ENCODE measurements around the gene MAD1L1.

Gene MAD1L1

GRCh38 chr7:2012981-2013380 is 219.8 kb downstream of the MAD1L1 start:
- no peak for DNase-seq (ENCODE audit: low read depth)

DNA sequence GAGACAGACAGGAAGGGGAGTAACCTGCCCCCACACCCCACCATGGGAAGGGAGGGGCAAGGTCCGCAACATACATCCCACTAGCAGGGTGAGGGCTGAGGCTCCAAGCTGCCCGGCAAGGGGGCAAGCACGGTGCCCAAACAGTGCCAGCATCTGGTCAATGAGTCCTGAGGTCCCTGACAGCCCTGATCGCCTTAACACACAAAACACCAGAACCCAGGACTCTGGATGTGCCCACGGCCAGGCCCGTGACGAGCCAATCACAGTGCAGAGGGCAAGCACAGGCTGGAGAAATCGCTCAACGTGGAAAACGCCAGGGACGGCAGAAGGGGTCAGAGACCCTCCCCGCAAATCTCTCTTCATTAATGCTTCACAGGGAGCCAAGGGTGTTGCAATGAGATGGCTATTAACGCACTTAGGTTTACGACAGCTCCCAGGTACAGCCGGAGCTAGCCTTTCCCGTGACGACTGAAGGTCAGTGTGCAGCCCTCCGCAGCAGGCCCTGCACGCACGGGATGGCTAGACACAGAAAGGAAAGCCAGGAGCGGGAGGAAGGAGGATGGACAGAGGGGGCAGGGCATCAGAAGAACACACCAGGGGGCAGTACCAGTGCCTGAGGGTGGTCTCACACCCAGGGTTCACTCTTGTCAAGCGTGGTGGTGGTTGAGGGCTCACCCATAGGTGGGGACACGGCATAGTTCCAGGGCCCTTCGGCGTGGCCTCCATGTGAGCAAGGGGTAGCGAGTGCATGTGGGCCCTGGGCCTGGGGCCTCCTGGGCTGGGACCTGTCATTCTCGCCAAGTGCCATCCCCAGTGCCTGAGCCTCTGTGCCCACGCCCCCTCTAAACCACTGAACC is 220.5 kb downstream of the MAD1L1 start:
- no peak for DNase-seq (ENCODE audit: low read depth)

DNA sequence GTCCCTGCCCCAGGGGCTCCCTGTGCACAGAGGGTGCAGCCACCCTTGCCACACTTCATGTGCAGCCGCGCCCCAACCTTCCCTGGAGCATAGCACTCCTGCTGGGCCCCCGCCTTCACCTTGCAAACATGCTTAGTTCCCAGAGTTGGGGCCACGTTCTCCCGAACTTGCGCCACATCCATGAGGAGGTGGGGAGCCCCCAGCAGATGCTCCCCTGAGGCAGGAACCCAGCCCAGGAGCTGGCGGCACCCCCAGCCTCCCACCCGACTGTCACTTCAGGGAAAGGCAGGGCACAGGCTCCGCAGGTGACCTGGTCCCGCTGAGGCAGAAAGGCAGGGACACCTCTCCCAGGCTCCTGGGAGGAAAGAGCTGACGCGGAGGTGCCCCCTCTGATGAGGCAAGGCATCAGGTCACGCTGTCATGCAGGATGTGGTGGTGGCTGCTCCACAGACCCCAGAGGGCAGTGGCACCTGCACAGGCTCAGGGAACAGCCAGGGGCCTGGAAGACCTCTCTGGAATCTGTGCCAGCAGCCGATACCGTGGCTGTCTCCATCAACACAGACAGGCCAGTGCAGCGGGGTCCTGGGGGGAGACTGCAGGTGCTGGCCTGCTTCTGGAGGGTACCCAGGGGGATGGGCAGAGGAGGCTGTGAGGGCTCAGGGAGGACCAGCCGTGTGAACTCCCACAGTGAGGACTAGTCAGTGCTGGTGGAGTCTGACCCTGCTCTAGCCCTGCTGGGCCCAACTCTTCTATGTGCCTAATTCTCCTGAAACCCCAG is 221.3 kb downstream of the MAD1L1 start:
- DNase-seq (ENCODE audit: low read depth) = no peak

- no peak for DNase-seq (ENCODE audit: low read depth)
Observed at GRCh38 chr7:2010551-2011265, 222.0 kb downstream of the MAD1L1 start.

DNA sequence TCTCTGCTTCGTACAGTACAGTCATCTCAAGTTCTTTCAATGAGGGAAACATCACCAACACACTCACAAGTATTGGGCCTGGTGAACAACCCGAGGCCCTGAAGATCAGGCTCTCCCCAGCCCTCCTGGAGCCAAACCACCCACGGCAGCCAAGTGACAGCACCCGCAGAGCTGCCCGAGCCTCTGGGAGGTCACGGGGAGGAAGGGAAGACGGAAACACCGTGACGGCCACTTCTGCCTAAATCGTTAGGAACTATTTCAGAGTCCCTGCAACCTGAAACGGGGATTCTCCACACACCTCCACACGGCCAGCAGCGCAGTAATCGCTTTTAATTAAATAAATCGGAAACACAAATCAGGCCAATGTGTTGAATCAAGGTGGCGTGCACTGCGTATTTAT is 222.6 kb downstream of the MAD1L1 start:
- DNase-seq (ENCODE audit: low read depth) = no peak

GRCh38 chr7:2009541-2010001 is 223.2 kb downstream of the MAD1L1 start:
- no peak for DNase-seq (ENCODE audit: low read depth)

- no peak for DNase-seq (ENCODE audit: low read depth)
Observed at GRCh38 chr7:2008936-2009540, 223.7 kb downstream of the MAD1L1 start.

- no peak for DNase-seq (ENCODE audit: low read depth)
Observed at GRCh38 chr7:2008101-2008935, 224.4 kb downstream of the MAD1L1 start.

- no peak for DNase-seq (ENCODE audit: low read depth)
Observed at GRCh38 chr7:2007551-2007950, 225.2 kb downstream of the MAD1L1 start.

GRCh38 chr7:2006921-2007381 is 225.8 kb downstream of the MAD1L1 start:
- DNase-seq (ENCODE audit: low read depth) = no peak

- DNase-seq (ENCODE audit: low read depth) = no peak
Observed at GRCh38 chr7:2006231-2006771, 226.4 kb downstream of the MAD1L1 start.

- no peak for DNase-seq (ENCODE audit: low read depth)
Observed at GRCh38 chr7:2005786-2006185, 227.0 kb downstream of the MAD1L1 start.

DNA sequence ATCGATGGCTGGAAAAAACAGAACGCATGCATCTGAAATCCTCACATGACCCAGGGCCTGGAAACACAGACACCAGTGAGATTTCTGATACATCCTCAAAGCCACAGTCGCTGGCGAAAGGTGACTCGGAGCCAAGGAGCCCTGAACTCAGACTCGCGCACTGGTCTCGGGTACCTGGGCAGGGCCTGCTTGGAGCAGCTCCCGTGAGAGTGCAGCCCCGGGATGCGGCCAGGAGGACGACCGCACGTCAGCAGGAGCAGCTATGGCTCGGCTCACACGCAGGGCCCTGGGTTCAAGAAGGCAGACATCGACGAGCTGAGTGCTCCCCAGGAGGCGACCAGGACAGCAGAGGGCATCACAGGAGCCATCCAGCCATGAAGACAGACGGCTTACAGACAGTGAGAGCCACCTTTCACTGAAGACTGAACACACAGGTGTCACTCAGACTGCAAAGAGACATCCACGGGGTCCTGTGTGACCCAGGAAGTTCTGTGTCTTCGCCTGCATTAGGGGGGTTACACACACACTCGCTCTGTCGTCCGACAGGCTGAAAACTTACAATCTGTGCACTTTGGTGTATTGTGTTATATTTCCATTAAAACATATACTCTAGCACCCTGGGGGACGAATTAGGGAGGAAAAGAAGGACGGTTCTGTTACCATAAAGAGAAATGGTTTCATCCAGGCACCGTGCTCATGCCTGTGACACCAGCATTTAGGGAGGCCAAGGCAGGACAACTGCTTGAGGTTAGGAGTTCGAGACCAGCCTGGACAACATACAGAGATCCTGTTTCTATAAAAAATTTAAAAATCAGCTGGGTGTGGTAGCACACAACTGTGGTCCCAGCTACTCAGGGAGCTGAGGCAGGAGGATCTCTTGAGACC is 227.7 kb downstream of the MAD1L1 start:
- DNase-seq (ENCODE audit: low read depth) = no peak

GRCh38 chr7:2003931-2004812 is 228.6 kb downstream of the MAD1L1 start:
- DNase-seq (ENCODE audit: low read depth) = no peak

DNA sequence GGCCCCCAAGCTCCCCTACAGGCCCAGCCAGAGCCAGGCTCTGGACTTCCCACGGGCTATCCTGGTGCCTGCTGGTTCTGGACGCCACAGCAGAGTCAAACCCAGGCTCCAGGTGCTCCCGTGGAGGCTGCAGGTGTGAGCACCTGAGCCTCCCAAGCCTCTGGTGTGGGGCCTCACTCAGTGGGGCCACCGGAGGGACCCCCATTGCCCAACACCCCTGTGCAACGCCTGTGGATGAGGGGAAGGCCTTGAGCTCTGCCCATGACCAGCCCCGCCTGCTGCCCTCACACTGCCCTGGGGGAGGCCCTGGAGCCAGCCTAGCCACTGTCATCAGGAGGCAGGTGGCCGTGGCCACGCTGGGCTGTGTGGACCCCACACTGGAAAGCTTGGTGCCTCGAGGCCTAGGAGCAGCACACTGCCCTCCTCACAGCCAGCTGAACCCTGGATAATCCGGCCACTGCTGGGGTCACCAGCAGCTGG is 229.3 kb downstream of the MAD1L1 start:
- no peak for DNase-seq (ENCODE audit: low read depth)

DNA sequence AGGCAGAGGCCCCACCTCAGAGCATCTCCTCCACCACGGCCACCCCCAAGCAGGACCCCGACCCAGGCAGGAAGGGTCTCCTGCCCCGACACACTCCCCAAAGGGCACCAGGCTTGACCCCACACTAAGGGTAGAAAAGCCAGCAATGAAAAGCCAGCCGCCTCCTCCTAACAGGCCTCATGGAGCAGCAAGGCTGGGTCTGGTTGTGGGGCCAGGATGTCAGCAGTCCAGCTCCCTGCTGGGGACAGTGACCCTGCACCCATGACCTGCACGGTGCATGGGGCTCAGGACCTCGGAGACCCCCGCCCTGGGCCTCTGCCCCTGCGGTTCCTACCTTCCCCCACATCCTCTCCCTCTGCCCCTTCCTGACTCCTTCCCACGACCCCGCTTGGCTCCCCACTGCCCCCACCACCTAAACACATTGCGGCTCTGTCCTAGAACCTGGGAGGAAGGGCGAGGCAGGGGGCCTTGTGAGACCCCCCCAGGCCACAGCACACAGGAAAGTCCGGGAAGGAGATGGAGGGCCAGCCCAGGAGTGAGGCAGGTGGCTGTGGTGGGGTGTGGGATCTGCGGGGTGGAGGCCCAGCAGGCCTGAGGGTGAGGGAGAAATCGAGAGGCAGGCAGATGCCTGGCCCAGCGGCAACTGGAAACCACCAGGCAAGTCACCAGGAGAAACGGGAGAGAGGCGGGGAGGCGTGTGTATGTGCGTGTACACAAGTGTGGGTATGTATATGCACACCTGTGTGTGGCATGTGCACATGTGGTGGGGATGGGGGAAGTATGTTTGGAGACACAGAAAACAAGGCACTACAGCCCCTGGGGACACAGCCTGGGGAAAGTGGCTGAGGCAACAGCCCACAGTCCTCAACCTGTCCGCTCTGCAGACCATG is 229.9 kb downstream of the MAD1L1 start:
- no peak for DNase-seq (ENCODE audit: low read depth)

DNA sequence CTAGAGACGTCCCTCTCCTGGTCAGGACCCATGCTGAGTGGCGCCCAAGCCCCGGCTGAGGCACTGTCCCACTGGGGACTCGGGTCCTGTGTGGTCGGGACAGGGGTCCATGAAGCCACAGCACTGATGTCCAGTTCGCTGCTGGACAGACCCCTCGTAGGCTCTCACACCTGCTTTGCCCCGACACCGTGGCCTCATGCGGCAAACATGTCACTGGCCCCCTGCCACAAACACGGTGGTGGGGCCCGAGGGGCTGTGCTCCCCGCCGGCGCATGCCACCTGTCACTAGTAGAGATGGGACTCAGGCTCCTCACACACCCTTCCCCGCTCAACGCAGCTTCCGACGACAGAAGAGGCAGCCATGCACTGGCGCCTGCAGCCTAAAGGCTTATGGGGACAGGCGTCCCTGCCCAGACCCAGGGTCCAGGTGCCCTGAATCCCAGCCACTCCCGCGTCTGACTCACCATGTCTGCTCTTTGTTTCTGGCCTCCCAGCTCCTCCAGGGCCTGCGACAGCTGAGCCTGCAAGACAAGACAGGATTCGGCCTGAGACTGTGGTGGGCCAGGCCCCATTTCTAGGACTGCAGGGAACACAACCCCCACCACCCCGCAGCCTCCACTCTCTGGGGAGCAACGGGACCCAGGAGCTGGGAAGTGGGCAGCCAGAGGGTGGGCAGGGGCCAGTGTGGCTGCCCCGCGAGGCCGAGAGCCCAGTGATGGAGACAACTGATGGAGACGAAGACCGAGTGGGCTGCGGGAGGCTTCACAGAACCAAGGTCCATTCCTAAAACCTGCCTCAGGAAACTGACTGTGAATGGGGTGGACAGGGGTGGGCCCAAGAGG is 230.9 kb downstream of the MAD1L1 start:
- DNase-seq (ENCODE audit: low read depth) = no peak
